ENCODE measurements around the gene TMEM178B. TPM values are rescaled to one million over a fixed set of nuclear protein-coding genes. Genes with fewer than 3 reads are reported as not detected.

TMEM178B gene
- total and polyA plus RNA-seq, 2 of the 13 experiments (the other 11 are each of a cell fraction or from before 2014, with no cell fraction given): 0.01 to 0.02 TPM

DNA sequence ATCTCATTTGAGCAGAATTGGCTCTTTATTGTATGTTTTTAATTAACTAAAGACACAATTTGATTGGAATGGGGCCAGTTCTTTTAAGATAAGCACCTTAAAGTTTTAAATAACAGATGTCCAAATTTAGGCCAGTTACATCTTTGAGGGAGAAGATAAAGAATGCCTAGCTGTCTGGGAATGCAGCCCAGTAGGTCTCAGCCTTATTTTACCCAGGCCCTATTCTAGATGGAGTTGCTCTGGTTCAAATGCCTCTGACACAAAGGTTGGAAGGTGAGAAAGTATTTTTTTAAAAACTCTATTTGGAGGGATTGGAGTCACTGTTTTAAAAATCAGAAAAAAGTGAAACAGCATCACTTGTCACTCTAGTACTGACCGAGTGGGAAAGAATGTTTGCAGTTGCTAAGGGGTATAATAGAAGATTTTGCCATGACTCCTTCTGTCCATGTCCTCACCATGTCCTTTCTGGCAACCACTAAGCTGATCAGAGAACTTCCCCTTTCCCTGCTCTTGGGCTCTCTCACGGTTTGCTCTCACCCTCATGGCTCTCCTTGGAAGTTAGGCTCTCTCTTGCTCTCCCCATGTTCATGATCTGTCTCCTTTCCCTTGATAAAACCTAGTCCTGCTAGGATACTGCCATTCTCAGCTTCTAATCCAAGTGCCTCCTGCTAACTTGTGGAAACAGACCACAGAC is 239.1 kb downstream of the TMEM178B start (continued):
- TF ChIP-seq ZBTB20 (CRISPR knock-in tag; IDR thresholded peaks at IDR 0.05; ENCODE audit: borderline replicate concordance, low read depth) (no peak), SETDB1 (CRISPR knock-in tag; IDR thresholded peaks at IDR 0.05; ENCODE audit: borderline replicate concordance) (no peak), RARG (CRISPR knock-in tag; IDR thresholded peaks at IDR 0.05; ENCODE audit: low read depth) (no peak), GABPB1 (CRISPR knock-in tag; IDR thresholded peaks at IDR 0.05) (no peak), NCOA5 (CRISPR knock-in tag; IDR thresholded peaks at IDR 0.05) (no peak), SALL1 (CRISPR knock-in tag; IDR thresholded peaks at IDR 0.05) (no peak), AHR (CRISPR knock-in tag; IDR thresholded peaks at IDR 0.05) (no peak), ZEB1 (IDR thresholded peaks at IDR 0.05; ENCODE audit: insufficient replicate concordance, low read depth) (no peak), FOXK2 (IDR thresholded peaks at IDR 0.05) (no peak)
- TF ChIP-seq, protein P1, sequence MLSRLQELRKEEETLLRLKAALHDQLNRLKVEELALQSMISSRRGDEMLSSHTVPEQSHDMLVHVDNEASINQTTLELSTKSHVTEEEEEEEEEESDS (CRISPR knock-in tag; IDR thresholded peaks at IDR 0.05; ENCODE audit: borderline replicate concordance): no peak

DNA sequence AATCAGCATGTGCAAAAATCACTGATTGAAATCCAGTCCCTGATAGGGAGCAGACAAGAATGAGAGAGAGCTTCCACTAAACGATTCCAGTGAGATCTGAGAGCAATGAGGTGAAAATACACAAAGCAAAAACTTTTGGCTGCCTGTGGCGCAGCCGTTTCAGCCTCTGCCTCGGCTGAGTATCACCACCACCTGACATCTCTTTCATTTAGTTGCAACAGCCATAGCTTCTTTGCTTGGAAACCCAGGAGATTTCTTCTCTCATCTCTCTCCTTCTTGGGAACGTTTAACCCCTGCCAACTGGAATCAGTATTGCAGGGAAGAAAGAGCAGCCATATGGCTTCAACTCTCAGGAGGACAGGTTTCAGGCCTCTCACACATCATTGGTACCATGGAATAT is 240.0 kb downstream of the TMEM178B start:
- Histone ChIP-seq H3K4me1 (ENCODE audit: insufficient read depth, low read length) (no peaks in the 10 kb centered on the region), H3K4me3 (replicated peaks in 1 of 3; ENCODE audit: insufficient read depth in 1 of 3, low read depth in 2 of 3, low read length in 3 of 3) (no peak overlapping the region), H3K79me2 (ENCODE audit: insufficient read depth, low read length) (no peaks in the 10 kb centered on the region), H3K9ac (ENCODE audit: insufficient read depth, low read depth, low read length) (no peak overlapping the region), H4K20me1 (ENCODE audit: insufficient read depth, low read length) (no peaks in the 10 kb centered on the region), H3K27ac (ENCODE audit: extremely low read length, insufficient read depth, low read length) (no peak overlapping the region), H2AFZ (ENCODE audit: low read length) (no peak overlapping the region), H3K36me3 (replicated peaks in 1 of 2; ENCODE audit: control insufficient read depth in 1 of 2, insufficient read depth in 2 of 2, low read length in 2 of 2) (no peaks in the 10 kb centered on the region), H3K27me3 (ENCODE audit: control insufficient read depth in 1 of 2, insufficient read depth in 2 of 2, low read length in 2 of 2) (no peaks in the 10 kb centered on the region), H3K4me2 (ENCODE audit: low read depth, low read length) (no peak overlapping the region), H3K9me3 (ENCODE audit: low read length) (no peaks in the 10 kb centered on the region)
- BruUV-seq (replicated peaks): no TSS peak
- ChIA-PET CTCF (ENCODE audit: low intra/inter-chr PET ratio, low total read pairs) (no interaction called here), POLR2A (no interaction called here)
- WGBS (ENCODE audit: low lambda C conversion rate): 25% methylated on average over 5 of the region's 5 CpGs
- intact Hi-C loops (cut with micrococcal nuclease; ENCODE audit: unreplicated experiment): no loop called here
- DNase-seq (ENCODE audit: low spot score): no peak
- in situ Hi-C loops (cut with HindIII; ENCODE audit: extremely low pct_ligation_motif_present, low pct_unique_long_range_greater_than_20kb): no loop called here
- no peak for ATAC-seq
- FAIRE-seq: no peak
- TF ChIP-seq ATF7 (IDR thresholded peaks at IDR 0.05): no peak
- TF ChIP-seq ATF7 (CRISPR knock-in tag; IDR thresholded peaks at IDR 0.05): no peak
- TF ChIP-seq SMYD3 (CRISPR knock-in tag; IDR thresholded peaks at IDR 0.05): no peak
- TF ChIP-seq MAFF (IDR thresholded peaks at IDR 0.05; ENCODE audit: low read depth, low read length): no peak
- no peak for TF ChIP-seq BRD4 (CRISPR knock-in tag; IDR thresholded peaks at IDR 0.05)
- no peak for TF ChIP-seq SETDB1 (CRISPR knock-in tag; IDR thresholded peaks at IDR 0.05; ENCODE audit: borderline replicate concordance)
- no peak for TF ChIP-seq ZNF652 (CRISPR knock-in tag; IDR thresholded peaks at IDR 0.05; ENCODE audit: borderline replicate concordance, low read depth)
- no peak for TF ChIP-seq ZNF790 (CRISPR knock-in tag; IDR thresholded peaks at IDR 0.05; ENCODE audit: borderline replicate concordance)
- TF ChIP-seq, protein P2, sequence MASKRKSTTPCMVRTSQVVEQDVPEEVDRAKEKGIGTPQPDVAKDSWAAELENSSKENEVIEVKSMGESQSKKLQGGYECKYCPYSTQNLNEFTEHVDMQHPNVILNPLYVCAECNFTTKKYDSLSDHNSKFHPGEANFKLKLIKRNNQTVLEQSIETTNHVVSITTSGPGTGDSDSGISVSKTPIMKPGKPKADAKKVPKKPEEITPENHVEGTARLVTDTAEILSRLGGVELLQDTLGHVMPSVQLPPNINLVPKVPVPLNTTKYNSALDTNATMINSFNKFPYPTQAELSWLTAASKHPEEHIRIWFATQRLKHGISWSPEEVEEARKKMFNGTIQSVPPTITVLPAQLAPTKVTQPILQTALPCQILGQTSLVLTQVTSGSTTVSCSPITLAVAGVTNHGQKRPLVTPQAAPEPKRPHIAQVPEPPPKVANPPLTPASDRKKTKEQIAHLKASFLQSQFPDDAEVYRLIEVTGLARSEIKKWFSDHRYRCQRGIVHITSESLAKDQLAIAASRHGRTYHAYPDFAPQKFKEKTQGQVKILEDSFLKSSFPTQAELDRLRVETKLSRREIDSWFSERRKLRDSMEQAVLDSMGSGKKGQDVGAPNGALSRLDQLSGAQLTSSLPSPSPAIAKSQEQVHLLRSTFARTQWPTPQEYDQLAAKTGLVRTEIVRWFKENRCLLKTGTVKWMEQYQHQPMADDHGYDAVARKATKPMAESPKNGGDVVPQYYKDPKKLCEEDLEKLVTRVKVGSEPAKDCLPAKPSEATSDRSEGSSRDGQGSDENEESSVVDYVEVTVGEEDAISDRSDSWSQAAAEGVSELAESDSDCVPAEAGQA (IDR thresholded peaks at IDR 0.05; ENCODE audit: low read depth): no peak
- TF ChIP-seq, protein P2 (CRISPR knock-in tag; IDR thresholded peaks at IDR 0.05; ENCODE audit: borderline replicate concordance): no peak
- TF ChIP-seq ZNF205 (CRISPR knock-in tag; IDR thresholded peaks at IDR 0.05): no peak
- TF ChIP-seq ZNF792 (CRISPR knock-in tag; IDR thresholded peaks at IDR 0.05): no peak
- TF ChIP-seq SRF (IDR thresholded peaks at IDR 0.05; ENCODE audit: low read depth, low read length): no peak

All from HepG2 (cell line).